NCI-H2196 treated with DMSO at 0.1 percent for 48 hours (cell line): ENCODE data around the gene DAG1.

Experiments
- DNase-seq: peaks from one replicate; lab custom pipeline; 2025; ENCODE audit not compliant: unreplicated experiment; lab: John Stamatoyannopoulos, UW

DAG1 gene

DNA sequence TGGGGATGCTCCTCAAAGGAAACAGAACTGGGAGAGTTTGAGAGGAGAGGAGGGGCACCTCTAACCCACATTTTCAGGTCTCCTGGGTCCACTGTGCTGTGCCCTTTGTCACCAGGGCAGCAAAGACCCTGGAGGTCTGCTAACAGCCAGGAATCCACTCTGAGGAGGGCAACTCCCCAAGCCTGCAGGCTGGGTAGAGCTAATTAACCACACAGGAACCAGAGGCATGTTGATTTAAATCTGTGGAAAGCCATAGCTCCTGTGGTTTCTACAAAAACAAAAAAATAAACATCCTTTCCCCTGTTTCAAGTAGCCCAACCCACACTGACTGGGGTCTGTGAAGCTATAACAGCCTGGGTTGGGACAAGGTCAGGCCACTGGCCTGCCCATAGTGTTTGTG is 82.0 kb downstream of the DAG1 start:
- no peak for DNase-seq

DNA sequence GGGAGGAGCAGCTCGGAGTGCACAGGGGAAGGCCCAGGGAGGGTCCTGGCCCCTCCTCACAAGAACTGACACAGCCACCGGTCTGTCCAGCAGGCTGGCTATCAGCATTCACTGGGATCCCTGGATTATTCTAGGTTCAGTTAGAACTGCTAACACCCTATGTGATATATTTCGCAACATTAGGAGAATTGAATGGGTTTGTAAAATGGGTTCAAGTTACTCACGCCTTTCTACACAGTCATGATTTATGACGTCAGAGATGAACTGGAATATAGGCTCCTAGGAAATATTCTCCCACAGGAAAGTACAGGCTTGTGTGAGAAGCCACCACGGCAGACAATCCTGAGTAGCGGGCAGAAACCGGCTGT is 83.2 kb downstream of the DAG1 start:
- DNase-seq = no peak

DNA sequence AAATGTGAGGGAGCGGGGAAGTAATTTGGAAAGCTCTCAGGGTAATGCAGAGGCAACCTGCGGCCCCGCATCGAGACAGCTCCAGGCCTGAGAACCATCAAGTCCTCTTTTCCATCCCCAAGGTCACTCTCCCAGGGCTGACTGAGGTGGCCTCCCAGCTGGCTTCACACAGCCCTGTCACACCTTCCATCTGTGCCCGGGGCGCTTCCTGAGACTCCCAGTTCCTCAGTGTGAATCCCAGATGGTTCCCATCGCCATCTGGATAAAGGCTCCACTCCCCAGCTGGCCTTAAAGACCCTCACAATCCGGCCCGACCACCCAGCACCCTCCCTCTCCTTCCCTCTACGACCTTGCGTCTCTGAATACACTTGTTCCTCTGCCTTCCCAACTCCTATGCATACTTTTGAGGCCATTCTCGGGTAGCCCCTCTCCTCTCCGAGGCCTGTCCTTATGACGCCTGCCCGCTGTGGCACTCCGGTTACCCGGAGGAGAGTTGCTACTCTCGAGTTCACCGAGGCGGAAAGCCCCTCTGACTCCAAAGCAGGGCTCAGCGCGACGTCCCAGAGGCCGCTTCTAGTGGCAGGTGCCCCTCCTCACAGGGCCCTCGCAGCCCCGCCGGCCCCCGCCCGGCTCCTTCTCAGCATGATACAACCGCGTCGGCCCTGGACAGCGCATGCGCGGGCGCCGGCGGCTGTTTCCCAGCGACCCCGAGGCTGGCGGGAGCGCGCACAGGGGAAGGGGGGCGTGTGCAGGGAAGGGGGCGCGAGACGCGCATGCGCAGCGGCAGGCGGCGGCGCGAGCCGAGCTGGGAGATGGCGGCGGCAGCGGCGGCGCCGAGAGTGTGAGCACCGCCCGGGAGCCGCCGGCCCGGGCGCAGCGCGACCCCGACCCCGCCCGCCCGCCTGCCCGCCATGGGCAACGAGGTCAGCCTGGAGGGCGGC is 83.9 kb downstream of the DAG1 start, which contains the start of gene BSN:
BSN (plus strand) TSS at position 786 of the 941 bp plus-strand sequence; CDS start at position 912, 126 bp downstream.
- peak; percentile 50 for DNase-seq

DNA sequence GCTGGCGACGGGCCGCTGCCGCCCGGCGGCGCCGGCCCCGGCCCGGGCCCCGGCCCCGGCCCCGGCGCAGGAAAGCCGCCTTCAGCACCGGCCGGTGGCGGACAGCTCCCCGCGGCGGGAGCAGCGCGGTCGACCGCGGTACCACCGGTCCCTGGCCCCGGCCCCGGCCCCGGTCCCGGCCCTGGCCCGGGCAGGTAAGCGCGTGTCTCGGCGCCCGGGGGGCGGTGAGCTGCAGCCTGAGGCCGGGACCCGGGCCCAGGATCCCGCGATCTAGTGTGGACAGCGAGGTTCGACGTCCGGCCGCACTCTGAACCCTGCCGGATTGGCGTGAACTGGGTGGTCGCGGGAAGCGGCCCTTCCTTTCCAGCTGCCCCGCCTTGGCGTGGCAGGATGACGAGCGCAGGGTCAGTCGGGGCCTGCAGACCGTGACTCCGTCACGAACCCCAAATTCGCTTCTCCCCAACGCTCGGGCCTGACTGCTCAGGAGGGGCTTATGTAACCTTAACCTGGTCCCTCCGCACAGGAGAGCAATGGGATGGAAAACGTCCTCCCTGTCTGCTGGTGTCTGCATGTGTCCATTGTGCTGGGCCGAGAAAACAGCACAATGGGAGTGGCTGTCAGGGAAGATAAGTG is 84.7 kb downstream of the DAG1 start:
- no peak for DNase-seq

DNA sequence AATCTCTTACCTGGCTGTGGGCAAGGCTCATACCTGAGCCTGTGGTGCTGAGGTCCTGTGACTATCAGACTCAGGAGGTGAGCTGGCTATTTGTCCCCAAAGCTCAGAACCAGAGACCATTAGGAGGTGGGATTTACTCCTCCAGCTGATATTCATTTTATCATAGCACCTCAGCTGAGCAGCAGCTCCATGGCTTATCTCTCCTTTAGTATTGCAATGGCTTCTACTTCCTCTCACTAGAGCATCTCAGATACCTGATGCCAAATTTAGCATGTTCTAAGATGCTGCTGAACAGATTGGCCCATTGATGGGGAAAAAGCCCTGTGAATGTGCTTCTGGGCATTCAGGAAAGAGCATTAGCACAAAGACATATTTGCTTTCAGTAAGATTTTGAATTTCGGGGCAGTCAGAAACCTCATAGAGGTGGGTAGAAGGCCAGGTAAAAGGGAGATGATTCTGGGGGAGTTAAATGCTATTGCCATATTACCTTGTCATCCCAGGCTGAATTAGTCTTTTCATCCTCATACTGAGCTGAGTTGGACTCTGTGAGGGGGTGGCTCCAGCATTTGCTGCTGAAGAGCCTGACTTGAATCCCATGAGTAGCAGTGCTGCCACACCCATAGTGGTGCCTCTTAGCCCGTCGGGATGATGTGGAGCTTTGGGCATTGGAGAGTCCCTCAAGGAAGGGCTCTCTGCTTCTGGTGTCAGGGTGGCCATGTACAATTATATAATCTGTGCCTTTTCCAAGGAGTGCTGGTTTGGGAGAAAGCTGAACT is 86.6 kb downstream of the DAG1 start:
- DNase-seq = no peak

DNA sequence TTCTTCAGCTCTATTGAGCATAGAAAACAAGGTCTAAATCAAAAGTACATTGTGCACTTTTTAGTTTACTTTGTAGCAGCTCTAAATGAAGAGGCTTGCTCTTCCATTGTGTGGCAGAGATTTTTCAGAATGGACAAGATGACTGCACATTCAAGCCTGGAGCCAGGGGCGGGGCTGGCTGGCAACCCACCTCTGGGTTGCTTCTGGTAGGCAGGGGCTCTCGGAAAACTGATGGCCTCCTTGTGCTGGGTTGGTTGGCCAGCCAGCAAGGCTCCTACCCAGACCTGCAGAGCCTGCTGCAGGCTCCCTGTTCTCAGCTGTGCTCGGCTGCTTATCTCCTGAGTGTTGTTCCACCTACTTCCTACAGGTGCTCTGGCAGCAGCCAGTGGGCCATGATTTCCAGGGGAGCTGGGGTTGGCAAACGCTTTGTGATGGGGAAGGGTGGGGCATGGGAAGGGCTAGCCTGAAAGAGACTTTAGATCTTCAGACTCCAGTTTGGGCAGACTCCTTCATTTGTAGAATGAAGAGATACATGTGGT is 93.0 kb downstream of the DAG1 start:
- DNase-seq = no peak

DNA sequence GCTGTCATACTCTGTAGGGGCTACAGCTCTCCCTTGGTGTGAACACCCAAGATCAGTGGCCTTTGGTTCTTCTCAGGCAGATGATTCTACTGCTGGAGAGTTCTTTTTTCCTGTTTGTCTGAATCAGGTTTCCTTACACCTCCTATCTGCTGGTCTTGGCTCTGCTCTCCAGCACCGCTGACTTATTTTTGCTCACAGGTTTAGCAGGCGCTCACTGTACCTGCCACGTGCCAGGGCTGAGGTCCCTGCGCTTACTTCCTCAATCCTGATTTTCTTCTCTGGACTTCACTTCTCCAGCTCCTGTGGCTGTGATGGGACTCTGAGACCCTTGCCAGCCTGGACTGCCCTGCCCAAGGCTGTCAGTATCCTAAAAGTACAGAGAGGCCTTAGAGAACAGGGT is 93.7 kb downstream of the DAG1 start:
- DNase-seq = no peak

DNA sequence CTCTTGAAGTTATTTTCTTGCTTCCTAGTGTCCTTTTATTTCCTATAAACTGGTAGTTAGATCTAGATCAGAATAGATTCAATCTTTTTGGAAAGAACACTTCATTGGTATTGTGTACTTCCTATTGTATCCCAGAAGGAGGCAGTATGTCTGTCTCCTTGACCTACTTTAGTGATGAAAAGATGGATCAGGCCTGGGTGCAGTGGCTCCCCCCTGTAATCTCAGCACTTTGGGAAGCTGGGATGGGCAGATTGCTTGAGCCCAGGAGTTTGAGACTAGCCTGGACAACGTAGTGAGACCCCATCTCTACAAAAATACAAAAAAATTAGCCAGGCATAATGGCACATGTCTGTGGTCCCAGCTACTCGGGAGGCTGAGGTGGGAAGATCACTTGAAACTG is 96.2 kb downstream of the DAG1 start:
- no peak for DNase-seq

DNA sequence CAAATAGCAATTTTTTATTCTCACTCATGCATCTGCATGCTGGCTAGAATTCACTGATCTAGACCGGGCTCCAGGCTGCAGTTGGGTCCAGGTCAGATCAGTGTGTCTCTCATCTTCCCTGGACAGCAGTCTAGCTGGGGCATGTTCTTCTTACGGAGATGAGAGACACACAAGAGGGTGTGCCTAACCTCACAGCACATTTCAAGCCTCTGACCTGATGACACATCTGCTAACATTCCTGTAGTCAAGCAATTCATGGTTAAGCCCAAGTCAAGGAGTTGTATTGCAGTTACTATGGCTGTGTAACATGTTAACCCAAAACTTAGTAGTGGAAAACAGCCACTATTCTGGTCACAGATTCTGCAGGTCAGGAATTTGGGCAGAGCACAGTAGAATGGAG is 97.3 kb downstream of the DAG1 start:
- DNase-seq = no peak

DNA sequence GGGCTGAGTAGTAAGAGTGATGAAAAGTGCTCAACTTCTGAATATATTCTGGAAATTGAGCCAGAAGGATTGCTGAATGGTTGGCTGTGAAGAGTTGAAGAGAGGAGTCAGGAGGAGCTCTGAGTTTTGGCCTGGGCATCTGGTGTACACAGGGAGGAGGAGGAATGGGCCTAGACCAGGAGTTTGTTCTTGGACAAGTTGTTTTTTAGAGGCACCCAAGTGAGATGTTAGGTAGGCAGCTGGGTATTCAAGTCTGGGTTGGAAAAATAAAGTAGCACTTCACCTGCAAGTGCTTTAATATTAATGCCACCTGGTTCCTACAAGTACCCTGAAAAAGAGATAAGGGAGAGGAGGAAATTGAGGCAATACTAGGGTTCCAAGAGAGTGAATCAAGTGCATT is 98.9 kb downstream of the DAG1 start:
- no peak for DNase-seq

DNA sequence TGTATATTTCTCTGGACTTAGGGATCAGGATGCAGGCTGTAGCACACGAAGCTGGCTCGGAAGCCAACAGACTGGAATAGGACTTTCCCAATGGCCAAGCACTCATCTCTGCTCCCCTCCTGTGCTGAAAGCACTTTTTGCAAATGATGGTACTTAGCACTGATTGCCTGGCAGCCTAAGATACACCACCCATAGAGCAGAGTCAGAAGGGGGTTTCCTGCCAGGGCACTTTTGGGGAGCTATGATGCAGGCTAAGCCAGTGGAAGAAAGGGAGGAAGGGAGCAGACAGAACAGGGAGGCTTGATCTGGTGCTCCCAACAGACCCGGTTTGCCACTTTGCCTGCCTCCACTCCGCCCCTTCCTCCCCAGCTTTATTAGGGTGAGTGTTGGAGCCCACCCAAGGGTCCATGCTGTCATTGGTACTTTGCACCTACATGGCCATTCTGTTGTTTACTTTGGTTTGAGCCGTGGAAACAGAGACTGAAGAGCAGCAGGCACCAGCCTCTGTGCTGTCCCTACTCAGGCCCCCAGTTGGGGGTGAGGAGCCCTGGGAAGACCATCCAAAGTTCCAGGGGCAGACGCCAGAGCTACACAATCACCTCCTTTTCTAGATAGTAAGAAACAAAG is 100.1 kb downstream of the DAG1 start:
- no peak for DNase-seq

DNA sequence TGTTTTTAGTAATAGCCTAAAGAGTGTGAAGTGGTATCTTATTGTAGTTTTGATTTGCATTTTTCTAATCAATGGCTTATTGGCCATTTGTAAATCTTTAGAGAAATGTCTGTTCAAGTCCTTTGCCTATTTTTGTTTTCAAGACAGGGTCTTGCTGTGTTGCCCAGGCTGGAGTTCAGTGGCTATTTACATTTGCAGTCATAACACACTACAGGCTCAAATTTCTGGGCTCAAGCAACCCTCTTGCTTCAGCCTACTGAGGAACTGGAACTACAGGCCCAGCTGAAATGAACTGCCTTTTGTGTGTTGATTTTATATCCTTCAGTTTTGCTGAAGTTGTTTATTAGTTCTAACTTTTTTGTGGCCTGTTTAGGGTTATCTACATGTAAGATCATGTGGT is 112.1 kb downstream of the DAG1 start:
- DNase-seq = no peak
